CD4-positive, alpha-beta T cell treated with Interferon gamma for 1 hour (primary cell): ENCODE data around the gene TMEM170B.
"Not testable (repeated sequence)": the region's sequence is repeated elsewhere in the genome, so short reads cannot be mapped to it uniquely, and the experiment has no call there.

ENCODE experiments used
- DNase-seq: peaks from one replicate; pipeline ENCODE4 v3.0.0-alpha.2; 2020

Gene TMEM170B

DNA sequence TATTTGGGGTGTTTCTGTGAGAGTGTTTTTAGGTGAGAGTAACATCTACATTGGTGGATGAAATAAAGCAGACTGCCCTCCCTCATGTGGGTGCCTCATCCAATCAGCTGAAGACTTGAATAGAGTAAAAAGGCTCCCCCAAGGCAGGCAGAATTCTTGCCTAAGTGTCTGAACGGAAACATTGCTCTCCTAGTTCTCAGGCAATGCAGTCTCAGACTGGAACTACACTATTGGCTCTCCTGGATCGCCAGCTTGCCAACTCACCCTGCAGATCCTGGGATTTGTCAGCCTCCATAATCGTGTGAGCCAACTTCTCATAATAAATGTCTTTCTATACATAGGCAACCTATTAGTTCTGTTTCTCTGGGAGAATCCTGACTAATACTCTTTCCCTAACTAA, 5.5 kb upstream of the TMEM170B start:
- DNase-seq, result no peak

DNA sequence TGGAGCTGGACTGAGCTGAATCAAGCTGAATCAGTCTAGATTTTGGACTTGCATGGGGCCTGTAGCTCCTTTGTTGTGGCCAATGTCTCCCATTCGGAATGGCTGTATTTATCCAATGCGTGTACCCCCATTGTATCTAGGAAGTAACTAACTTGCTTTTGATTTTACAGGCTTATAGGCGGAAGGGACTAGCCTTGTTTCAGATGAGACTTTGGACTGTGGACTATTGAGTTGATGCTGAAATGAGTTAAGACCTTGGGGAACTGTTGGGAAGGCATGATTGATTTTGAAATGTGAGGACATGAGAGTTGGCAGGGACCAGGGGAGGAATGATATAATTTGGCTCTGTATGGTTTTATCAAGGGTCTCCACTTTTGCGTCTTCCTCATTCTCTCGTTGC, 3.0 kb upstream of the TMEM170B start:
- no peak for DNase-seq

- no peak for DNase-seq
Observed at GRCh38 chr6:11535801-11536230, 1.7 kb upstream of the TMEM170B start.

DNA sequence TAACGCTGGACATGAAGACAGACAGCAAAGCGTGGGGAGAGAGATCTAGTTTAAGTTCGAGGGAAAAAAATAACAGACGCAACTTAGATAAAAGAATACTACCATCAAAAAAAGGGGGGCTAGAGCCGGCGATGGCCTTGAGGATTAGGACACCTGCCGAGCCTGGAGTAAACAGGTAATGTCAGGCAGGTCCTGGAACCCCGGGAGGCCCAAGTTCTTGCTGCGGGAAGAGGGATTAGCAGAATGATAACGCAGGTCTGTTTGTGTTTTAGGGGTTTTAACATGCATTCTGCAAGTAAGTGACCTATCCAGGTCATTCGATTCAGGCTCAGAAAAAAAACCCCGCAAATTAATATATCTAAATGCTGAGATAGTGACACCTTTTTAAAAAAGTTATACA, 754 bp upstream of the TMEM170B start:
- DNase-seq, result no peak

- peak; percentile 7 for DNase-seq
Observed at GRCh38 chr6:11538052-11538818, 686 bp downstream of the TMEM170B start.

DNA sequence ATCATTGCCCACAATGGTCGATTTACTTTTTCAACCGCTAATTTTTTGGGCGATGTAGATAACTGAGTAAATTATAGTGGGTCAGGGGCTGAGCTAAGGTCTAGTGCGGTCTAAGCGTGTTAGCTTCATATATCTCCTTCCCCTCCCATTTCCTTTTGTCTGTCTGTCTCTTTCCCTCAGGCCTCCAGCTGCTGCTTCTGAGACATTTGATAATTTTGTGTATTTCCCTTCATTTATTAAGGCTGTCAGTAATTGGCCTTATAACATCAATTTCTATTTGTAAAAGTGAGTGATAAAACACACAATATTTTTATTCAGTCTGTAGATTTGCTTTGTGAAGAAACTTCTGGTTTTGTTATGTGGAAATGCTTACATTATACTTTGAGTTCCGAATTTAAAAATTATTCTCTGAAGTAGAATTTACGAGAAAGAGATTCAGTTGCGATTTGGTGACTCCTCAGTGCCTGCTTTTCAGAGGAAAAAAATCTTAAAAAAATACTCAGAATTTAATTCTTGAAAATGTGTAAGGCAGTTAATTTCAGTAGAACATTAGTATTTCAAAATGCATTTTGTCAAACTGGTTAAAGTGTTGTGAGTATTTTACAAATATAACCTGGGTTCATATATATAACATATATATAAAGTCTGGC, 1.4 kb downstream of the TMEM170B start:
- DNase-seq, result no peak

- DNase-seq, result no peak
Observed at GRCh38 chr6:11542863-11543262, 5.3 kb downstream of the TMEM170B start.

DNA sequence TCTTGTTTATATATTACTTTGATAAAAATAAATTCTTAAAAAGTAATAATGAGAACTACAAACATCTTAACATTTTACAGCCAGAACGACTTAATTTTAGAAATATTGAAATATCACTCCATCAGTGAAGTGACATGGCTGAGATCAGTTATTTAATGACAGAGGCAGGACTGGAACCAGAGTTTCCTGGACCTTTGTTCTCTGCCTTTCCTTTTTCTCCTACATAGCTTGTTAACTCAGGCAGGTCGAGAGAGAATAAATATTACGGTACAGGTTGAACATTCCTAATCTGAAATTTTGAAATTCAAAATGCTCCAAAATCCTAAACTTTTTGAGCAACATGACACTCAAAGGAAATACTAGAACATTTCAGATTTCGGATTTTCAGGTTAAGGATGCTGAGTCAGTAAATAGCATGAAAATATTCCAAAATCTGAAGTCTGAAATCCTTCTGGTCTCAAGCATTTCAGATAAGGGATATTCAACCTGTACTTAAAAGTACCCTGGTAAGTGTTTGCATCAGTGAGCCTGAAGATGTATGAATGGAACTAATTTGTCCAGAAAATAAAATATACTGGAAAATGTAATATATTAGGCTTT, 6.5 kb downstream of the TMEM170B start:
- no peak for DNase-seq

- DNase-seq, result not testable (repeated sequence)
Observed at GRCh38 chr6:11547846-11548245, 10.3 kb downstream of the TMEM170B start.

DNA sequence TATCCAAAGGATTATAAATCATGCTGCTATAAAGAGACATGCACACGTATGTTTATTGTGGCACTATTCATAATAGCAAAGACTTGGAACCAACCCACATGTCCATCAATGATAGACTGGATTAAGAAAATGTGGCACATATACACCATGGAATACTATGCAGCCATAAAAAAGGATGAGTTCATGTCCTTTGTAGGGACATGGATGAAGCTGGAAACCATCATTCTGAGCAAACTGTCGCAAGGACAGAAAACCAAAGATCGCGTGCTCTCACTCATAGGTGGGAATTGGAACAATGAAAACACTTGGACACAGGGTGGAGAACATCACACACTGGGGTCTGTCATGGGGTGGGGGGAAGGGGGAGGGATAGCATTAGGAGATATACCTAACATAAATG, 11.0 kb downstream of the TMEM170B start:
- not testable (repeated sequence) for DNase-seq

DNA sequence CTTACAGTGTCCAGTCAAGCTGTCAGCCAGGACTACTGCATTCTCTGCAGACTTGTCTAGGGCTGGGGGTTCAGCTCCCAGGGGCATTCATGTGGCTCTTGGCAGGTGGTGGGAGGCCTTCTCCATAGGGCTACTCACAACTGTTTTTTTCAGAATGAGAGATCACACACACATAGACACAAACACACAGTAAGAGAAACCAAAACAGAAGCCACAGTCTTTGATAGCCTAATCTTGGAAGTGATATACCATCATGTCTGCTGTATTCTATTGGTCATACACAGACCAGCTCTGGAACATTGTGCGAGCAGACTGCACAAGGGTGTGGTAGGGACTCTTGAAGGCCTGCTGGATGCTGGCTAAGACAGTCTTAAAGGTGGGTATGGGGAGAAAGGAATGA, 13.5 kb downstream of the TMEM170B start:
- DNase-seq, result no peak

- DNase-seq, result no peak
Observed at GRCh38 chr6:11552442-11552841, 14.9 kb downstream of the TMEM170B start.

- no peak for DNase-seq
Observed at GRCh38 chr6:11553824-11554223, 16.3 kb downstream of the TMEM170B start.

DNA sequence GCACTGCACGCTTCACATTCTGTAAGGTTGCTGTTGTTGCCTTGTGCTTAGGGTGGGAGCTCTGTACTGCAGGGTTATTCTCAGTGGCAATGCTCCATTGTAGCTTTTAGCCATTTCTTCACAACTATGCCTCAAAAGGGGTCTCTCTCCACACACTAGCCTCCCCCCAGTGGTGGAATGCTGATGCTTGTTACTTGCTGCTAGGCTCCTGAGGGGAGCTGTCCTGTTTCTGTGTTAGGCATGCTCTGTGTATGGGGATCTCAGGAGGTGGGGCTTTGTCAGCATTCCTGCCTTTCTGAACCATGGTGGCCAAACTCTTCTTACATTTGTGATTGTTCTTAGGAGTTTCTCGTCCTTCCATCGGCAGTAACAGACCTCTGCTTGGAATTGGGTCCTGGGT, 18.8 kb downstream of the TMEM170B start:
- DNase-seq, result no peak

- no peak for DNase-seq
Observed at GRCh38 chr6:11563793-11564192, 26.2 kb downstream of the TMEM170B start.

GRCh38 chr6:11566609-11567008, 29.1 kb downstream of the TMEM170B start:
- no peak for DNase-seq

DNA sequence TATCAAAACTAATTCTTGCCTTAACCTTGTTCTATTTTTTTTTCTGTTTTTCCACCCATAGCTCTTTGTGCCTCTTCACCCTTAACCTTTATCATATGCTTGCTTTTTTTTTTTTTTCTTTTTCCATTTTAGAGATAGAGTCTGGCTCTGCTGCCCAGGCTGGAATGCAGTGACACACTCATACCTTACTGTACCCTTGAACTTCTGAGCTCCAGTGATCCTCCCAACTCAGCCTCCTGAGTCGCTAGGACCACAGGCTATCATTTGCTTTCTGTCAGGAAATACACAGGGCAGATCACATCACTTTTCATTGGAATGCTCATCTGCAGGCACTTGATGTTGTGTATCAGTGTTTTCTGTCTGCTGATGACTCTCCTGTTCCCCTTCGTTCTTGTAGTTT, 33.5 kb downstream of the TMEM170B start:
- DNase-seq, result no peak

- peak; percentile 59 for DNase-seq
Observed at GRCh38 chr6:11575408-11576033, 38.0 kb downstream of the TMEM170B start.

- no peak for DNase-seq
Observed at GRCh38 chr6:11580686-11581405, 43.3 kb downstream of the TMEM170B start.

DNA sequence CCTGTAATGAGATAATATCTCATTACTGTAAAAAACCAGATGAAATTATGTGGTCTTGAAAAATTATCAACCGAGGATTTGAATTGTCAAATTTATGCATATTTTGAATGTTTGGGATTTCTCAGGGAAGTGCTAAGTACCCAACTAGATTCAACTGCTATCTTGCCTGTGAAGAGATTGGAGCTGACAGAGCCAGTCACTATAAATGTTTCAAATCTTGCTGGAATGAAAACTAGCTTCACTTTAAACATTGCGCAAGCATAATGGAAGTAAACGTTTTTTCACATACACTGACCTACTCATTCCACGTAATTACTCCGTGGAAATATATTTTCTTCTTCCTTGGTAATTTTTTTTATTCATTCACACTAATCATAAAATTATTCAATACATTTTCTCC, 46.7 kb downstream of the TMEM170B start:
- no peak for DNase-seq

GRCh38 chr6:11585426-11586016, 48.0 kb downstream of the TMEM170B start:
- no peak for DNase-seq

DNA sequence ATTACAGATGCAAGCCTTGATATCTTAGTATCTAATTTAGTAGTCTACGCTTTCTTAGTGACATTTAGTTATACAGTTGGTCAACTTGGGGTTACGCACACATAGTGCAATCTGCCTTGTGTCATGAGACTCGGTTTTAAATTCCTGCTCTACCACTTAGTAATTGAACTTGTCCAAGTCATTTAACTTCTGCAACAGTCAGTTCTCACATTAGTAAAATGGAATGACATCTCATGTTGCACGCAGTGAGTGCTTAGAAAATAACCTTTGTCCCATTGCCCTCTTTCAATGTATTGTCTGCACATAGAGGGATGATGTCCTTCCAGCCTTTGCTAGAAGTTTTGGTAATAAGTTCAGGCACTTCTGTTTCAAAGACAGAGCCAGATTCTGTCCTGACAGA, 48.6 kb downstream of the TMEM170B start:
- no peak for DNase-seq

DNA sequence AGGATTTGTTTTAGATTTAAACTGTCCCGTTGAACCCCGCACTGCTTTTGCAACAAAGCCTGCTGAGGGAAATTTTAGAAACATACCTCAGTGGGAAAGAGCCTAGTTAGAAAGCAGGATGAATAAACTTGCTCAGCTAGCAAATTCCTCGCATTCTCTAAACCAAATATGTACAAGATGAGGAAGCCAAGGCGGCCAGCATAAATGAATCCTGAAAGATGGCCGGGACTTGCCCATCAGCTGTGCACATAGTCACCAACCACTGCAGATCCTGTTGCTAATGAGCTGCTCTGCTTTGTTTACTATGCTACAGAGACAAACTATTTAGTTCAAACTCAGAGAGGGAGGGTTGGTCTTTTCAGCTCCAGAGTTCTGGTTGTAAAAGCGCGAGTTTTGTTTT, 49.0 kb downstream of the TMEM170B start:
- DNase-seq, result no peak
